ENCODE results near the gene SDF2.

The SDF2 gene, protein sequence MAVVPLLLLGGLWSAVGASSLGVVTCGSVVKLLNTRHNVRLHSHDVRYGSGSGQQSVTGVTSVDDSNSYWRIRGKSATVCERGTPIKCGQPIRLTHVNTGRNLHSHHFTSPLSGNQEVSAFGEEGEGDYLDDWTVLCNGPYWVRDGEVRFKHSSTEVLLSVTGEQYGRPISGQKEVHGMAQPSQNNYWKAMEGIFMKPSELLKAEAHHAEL

DNA sequence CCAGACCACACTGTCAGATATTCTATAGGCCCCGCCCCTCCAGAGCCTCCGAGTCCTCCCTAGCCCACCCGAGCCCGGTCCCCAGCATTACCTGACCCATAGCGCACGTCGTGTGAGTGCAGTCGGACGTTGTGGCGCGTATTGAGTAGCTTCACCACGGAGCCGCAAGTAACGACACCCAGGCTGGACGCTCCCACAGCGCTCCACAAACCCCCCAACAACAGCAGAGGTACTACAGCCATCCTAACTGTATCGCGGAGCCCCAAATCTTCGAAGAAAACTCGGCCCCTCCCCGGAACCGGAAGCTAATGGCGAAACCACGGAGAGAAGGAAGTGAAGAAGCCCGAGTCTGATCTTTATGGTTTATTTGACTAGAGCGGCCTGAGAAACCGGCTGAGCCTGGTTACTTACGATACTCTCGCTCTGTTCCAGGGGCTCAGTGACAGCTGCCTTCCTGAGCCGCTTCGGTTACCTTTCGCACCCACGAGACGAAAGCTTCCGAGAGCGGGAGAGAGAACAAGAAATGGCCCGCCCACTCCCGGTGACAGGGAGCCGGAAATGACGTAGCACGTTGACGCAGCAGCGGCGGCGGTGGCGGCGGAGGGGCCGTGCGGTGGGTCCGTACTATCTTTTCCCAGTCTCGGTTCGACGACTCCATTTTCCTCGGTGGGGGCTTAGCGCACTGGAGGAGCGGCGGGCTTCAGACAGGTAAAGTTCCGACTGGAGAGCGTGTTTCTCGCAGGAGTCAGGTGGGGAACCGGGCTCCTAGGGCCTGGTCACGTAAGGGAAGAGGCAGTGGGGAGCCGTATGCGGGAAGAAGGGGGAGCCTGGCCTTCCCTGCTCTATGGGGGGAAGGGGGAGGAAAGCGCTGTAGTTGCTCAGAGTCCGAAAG is at the start of gene SDF2, which contains the start of gene SUPT6H:
Gene SDF2 (minus strand): TSS at position 272 of the 892 bp plus-strand sequence. CDS start 30 bp downstream, at position 242.
Gene SUPT6H (plus strand): TSS at position 571 of the 892 bp plus-strand sequence. CDS start 11,197 bp downstream, outside the sequence.
- peak; percentile 92 for DNase-seq

DNA sequence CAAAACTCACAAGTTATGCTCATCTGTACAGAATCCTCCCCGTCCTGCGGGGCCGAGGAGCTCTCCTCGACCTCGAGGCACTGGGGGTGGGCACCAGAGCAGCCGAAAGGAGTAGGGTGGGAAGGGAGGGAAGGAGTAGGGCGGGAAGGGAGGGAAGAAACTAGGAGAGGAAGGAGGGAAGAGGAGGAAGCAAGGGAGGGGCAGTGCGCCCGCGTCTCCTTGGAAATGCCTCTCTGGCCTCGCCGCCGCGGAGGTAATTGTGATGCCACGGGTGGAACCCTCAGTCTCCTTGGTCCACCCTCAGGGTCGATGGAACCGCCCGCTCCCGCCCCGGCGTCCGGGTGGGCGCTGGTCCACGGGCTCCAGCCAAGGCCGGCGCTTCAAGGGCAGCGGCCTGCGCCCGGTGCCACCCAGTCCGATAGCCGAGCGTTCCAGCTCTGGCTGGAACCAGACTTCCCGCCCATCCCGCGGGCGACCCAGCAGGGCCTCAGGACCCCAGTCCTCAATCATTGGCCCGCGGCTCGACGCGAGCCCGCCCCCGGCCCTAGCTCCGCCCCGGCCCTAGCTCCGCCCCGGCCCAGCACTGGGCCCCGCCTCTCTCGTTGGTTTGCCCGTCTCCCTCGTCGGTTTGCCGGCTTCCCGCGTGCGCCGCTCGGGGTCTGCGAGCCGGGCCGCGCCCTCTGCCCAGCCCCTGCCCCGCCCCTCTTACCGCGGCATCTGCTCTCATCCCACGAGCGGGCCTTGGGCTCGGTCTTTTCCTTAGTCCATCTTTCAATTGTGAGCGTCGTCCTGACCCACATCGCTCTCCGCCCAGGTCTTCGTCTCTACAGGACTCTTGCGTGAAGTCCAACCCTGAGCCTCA is 49.4 kb upstream of the SDF2 start:
- DNase-seq = peak; percentile 76

DNA sequence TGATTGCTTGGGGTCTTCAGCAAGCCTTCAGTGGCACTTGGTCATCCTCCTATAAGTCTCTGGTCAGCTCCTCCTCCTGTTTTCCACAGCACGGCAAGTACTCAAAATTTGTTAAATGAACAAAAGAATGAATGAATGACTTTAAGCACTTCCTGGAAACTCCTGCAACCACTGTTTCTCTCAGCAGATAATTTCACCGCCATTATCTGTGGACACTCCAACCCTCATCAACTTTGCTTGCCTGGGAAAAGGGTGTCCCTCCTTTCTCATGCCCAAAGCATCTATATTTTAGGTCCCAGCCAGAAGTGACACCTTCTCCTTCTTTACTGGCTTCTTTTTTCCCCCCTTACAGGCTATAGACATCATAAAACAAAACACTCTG is 45.6 kb upstream of the SDF2 start:
- no peak for DNase-seq

DNA sequence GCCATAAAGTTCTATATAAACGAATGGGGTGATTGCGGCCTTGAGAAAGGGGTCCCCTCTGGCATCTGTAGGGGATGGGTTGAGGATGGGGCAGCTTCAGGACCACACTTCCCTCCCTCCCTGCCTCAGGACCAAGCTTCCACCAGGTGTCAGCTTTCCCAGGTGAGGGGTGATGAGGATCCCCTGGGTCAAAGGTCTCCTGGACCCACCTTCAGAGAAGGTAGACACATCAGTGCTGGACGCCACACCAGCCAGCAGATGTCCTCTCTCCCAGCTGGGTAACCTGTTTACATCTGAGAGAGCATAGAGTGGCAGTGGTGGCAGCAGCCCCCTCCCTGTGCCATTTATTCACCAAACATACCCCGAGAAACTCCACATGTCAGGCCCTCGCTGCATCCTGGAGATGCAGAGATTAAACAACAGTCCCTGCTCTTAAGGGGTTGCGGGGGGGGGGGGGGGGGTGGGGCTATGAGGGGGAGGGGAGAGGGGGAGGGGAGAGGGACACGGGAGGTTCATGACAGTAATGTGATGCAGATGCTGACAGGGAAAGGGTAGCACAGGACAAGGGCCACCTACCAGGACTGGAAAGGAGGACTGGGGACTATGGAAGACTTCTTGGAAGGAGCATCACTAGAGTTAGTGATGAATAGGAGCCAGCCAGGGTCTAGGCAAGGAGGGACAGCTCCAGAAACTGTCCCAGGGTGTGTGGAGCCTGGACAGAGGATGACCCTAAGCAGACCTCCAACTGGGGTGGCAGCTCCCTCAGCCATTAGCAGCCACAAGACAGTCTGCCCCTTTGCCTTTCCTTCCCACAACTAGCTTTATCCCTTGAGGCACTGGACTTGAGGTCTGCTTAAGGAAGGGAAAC is 45.0 kb upstream of the SDF2 start:
- no peak for DNase-seq

DNA sequence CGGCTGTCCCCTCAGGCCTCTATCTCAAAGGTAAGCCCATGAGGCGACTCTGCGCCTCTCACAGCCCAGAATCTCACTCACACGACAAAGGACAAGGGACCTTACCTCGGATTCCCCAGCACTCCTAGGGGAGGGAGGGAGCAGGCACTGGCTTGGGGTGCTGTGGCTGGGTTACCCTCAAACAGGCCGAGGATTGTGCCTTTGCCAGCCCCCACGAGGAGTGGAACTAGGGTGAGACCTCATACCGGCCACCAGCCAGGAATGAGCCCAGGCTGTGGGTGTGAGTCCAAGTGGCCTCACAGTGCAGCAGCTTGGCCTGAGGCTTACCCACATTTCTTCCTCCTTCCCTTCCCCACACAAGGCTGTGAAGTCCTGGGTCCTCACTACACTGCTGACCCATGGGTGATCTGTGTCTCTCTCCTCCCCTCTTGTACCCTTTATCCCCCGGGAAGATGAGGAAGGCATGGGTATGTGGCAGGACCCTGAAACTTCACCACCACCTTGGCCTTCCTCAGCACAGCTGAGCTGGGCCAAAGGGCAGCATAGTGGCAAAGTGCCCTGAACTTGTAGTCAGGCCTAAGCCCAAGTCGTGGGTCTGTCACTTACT is 44.1 kb upstream of the SDF2 start:
- DNase-seq = no peak

DNA sequence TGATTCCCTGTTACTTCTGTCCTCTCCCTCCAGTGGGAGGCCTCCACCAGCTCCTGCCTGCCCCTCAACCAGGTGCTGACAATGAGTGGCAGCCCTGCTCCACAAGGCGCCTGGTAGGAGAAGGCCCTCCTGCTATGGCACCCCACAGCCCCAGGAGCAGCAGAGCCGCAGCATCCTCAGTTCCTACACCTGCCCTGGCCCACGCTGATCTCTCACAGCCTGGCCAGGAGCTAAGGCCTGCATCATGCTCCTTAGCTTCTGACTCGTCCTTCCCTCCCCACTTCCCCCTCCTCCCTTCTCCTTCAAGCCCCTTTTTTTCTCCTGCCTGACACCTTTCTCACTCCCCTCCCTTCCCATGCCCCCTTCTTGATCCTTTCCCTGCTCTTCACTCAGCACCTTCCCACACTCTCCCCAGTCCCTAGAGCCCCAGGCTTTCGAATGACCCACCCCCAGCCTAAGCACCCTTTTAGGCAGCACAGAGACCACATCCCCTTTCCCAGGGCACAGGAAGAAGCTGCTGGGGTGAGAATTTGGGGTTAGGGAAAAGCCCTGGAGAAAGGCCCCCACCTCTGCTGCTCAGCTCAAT is 43.5 kb upstream of the SDF2 start:
- no peak for DNase-seq

DNA sequence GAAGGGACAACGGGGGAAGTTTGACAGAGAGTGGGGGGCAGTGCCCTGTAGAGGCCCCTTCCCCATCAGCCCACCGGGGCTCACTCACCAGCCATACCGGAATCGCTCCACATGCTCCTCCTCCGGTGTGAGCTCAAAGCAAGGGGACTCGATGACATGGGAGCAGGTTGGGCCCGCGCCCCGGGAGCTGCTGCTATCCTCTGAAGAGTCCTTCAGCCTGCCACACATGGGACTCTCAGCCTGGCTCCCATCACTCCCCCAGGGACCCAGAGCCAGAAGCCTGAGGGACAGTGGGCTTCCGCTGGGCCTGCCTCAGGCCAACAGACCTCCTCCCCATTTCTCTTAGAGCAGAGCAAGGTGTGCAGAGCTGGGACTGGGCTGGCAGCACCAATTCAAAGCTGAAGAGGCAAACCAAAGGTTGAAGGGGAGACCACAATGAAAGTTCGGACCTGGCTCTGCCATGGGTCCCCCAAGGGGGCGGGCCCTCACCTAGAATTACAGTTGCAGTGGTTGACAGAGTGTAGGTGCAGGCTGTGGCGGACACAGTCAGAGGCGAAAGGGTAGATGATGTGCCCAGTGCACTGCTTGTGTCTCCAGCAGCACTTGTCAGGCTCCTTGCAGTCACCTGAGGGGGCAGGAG is 42.6 kb upstream of the SDF2 start:
- DNase-seq = no peak

DNA sequence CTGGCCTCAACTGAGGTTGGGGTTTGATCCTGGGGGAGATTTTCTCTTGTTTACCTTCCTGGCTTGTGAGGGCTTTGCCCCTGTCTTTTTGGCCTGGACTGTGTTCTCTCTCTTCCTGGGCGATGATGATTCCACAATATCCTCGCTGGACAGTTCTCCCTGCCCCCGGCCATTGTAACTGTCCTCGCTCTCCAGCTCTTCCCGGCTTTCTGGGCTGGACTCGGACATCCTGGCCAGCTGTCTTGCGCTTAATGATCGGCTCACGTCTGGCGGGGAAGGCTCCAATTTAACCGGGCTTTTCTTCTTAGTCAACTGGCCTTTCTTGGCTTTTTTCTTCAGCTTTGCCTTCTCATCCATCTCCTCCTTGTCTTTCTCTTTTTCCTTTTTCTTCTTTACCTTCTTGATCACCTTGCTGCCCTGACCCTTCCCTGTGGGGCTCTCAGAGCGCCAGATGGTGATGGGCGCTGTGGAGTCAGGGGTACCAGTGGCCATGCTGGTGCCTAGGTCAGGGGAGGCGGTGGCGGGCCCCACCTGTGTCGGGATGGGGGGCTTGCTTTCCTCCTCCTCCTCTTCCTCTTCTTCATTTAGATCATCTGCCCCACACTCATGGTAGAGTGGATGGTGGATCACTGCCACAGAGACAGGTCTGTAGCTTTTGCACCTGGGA is 42.0 kb upstream of the SDF2 start:
- DNase-seq = no peak

DNA sequence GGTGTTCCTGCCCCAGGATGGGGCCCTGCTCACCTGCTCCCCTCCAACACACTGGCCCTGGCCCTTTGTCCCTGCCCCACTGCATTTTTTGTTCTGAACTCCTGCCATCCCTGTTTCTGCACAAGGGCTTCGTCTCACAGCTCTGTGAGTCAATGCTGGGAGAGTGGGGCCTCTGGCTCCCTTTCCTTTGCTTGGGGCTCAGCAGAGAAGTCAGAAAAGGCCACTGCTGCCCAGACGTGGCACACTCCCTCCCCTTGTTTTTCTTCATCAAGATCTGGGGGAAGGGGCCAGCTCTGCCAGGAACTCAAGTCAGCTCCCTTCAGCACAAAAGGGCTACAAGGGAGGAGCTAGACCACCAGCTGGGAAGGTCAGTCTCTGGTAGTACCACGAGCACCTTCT is 41.0 kb upstream of the SDF2 start:
- DNase-seq = no peak

DNA sequence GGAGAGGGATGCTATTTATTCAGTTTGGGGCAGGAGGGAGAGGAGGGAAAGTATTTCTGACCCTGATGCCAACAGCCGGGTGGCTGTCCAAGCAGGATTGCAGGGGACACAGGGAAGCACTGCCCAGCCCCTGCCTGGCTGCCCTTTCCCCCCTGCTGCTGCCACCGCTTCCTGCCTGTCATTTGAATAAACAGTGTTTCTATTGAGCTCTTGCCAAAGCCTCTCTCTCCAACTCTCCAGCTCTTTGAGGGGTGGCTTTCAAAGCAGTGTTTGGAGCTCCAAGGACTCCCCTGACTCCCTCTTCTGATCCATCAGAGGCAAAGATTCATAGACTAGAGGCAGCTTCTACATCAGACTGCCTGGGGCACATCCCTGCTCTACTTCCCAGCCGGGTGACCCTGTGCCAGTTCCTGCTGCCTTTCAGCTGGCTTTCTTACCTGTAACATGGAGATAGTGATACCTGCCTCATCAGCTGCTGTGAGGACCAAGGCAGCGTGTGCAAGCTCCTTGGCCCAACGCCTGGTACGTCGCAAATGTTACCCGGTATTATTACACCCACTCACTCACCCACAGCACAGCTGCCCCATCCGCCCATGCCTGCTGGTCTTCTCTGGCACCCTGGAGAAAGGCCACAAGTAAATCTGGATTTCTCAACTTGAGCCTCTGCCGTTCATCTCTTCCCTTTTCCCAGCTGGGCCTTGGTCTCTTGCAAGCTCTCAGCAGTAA is 40.5 kb upstream of the SDF2 start:
- DNase-seq = no peak

DNA sequence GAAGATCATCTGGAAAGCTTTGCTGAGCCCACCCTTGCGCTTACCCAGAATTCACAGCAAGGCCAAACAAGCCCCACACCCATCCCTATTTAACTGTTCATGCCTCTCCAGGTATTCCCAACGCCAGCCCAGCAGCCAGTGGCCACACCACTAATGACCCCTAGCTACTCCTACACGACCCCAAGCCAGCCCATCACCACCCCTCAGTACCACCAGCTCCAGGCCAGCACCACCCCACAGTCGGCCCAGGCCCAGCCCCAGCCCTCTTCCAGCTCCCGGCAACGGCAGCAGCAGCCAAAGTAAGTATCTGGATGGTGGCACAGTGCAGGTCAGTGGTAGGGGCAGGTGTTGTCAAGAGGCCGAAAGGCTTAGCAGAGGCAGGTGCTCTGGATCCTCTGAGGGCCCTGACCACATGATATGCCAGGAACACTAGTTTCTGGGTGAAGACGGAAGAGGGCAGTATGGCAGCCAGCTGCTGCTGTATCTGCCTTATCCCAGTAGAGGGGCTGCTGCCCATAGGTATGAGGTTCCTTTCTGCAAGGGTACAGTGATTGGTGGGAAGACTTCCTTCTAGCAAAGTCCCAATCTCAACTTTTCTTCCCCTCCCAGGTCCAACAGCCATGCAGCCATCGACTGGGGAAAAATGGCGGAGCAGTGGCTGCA is 39.3 kb upstream of the SDF2 start:
- DNase-seq = no peak

DNA sequence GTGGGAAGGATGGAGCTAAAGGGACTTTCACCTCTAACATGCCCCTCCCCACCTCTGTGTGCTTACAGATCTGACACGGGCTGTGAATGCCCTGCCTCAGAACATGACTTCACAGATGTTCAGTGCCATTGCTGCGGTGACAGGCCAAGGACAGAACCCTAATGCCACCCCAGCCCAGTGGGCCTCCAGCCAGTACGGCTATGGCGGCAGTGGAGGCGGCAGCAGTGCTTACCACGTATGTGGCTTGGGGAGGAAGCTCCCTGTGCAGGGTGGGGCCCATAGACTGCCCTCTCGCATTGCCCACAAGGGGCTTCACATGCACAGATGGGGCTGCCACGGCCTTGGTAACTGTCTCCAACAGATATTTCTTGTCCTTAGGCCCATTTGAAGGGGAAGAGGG is 38.6 kb upstream of the SDF2 start:
- DNase-seq = no peak

DNA sequence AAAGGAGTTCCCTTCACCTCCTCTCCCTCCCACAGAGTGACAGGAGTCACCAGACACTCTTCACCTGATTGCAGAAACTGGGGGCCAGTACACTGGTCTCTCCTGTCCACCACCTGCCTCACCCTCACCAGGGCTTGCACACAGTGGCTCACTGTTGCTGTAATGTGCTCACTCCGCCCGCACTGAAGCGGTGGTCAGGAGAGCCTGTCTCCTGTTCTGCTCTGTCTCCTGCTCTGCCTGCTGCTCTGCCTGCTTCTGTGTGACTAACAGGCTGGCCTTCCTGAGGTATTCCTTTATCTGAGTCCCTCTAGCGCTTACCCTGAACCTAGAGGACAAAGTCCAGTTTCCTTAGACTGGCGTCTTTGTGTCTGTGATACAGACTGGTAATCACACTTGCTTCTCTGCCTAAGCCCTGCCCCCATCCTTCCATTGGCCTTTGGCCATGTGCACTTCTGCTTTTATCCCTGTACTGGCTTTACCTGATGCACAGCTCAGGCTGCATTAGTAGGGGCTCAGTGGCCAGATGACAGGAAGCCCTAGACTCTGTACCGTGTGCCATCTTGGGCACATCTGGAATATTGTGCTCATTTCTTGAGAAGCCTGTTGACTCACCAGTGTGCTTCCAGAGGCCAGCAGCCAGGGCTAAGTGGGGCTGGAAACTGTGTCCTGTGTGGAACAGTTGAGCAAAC is 36.7 kb upstream of the SDF2 start:
- no peak for DNase-seq

DNA sequence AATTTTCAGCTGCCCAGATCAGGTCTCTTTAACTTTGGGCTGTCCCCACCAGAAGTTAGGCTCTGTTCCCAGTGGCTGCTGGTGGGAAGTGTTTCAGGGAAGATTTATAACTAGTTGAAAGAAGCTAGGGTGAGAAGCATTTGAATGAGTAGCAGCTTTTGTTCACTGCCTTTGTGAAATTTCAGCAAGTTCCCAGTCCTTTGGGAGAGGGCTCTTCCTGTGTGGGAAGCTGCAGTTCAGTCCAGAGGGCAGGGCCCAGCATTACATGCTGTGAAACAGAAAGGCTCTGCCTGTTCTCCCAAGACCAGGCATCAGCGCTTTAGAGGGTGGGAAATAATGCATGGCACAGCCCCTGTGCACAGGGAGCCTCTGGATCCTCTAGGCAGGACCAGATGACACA is 32.2 kb upstream of the SDF2 start:
- no peak for DNase-seq

DNA sequence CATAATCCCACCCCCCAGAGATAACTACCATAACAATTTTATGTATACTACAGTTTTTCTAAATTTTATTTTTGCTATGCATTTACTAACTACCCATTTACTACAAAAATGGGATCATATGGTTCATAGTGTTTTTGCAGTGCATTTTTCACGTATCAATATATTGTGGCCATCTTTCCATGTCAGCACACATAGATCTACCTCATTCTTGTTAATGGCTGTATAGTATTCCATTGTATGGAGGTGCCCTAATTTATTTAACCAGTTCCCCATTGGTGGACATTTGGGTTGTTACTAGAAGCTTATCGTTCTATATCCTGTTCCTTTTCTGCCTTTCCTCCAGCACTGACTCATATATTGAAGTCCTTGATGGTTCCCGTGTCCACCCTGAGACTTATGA is 27.3 kb upstream of the SDF2 start:
- no peak for DNase-seq

DNA sequence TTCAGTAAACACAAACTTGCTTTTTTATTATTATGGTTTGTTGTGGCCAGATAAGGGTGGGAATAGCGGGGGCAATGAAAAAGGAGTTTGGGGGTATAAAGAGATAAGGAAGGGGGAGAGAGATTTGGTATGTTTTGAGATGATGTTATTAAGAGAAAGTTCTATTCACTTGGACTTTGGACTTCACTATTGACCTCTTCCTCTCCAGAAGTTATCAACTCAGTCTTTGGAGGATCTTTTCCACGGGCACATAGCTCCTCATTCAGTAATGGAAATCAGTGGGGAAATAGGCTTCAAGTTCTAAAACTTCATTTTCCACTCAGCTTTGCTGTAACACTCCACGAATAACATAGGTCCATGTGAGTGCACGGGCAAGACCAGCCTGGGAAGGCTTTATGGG is 26.8 kb upstream of the SDF2 start:
- DNase-seq = no peak

DNA sequence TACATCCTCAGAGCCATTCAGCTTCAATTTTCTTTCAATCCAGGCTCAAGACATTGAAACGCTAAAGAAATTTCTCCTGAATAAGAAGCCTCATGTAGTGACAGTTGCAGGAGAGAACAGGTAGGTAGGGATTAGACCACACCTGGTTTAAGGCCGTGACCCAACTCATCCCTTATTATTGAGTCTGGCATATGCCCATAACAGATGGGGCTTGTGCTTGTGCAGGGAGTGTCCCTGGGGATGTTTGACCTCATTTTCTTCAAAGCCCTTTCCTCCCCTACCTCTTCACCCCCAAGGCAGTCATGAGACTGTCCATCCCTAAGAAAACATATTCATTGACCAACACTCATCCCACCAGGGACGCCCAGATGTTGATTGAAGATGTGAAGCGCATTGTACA is 24.6 kb upstream of the SDF2 start:
- no peak for DNase-seq

DNA sequence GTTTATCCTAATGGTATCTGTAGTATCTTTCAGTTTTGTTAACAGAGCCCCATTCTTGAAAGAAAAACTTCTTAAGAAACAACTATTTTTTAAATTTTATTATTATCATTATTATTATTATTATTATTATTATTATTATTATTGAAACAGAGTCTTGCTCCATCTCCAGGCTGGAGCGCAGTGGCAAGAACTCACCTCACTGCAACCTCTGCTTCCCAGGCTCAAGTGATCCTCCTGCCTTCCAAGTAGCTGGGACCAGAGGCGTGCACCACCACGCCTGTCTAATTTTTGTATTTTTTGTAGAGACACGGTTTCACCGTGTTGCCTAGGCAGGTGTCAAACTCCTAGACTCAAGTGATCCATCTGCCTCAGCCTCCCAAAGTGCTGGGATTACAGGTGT is 23.7 kb upstream of the SDF2 start:
- DNase-seq = no peak

DNA sequence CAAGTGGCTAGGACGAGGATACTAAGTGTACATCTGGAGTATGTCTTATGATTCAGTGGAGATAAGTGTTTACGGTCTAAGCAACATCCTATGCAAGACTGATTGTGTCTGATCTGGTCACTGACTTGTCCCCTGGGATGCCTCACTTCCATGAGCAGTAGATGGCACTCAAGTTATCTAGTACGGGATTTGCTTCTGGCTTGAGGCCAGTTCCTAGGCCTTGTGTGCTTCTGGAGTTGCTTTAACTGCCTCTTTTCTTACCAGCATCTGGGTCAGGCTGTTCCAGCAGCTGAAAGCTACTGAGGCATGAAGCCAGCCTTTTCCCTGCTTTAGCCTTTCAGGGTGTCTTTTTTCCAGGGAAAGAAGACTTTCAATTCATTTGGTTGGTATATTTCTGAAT is 23.3 kb upstream of the SDF2 start:
- no peak for DNase-seq

Measured in kidney glomerular epithelial cell (primary cell).